GM23338 (cell line): ENCODE data around the gene EPO. TPM values are rescaled to one million over a fixed set of nuclear protein-coding genes. Genes with fewer than 3 reads are reported as not detected.

Experiments used
- ATAC-seq: fragments of 200-7000 bp; cut with Tn5 transposase; 3 replicates; pipeline ENCODE4 v1.9.1; 2020
- DNase-seq: peaks from one replicate; pipeline ENCODE4 v3.0.0-alpha.2; 2015; ENCODE audit warnings: low spot score
- H2AFZ ChIP-seq: fragments of 200-600 bp; sonication (generic); 2 replicates; pipeline ENCODE4 v1.8.0; 2016; ENCODE audit warnings: antibody characterized with exemption, mild to moderate bottlenecking, moderate library complexity
- H3F3A ChIP-seq: fragments of 200-600 bp; sonication (generic); replicated peaks from 2 replicates; pipeline ENCODE4 v1.8.0; 2017; ENCODE audit warnings: antibody characterized with exemption, mixed run types, low read depth
- H3K27ac ChIP-seq: fragments of 200-600 bp; sonication (generic); 2 replicates; pipeline ENCODE4 v1.6.1; 2016; ENCODE audit warnings: low read depth
- H3K27me3 ChIP-seq: fragments of 200-600 bp; sonication (generic); 2 replicates; pipeline ENCODE4 v1.8.0; 2016; ENCODE audit warnings: mild to moderate bottlenecking, mixed run types, moderate library complexity; ENCODE audit not compliant: insufficient read depth
- H3K36me3 ChIP-seq: fragments of 200-600 bp; sonication (generic); 2 replicates; pipeline ENCODE4 v1.8.0; 2016; ENCODE audit warnings: mild to moderate bottlenecking; ENCODE audit not compliant: insufficient read depth
- H3K4me1 ChIP-seq: fragments of 200-600 bp; sonication (generic); 2 replicates; pipeline ENCODE4 v1.8.0; 2016; ENCODE audit warnings: mild to moderate bottlenecking, moderate library complexity; ENCODE audit not compliant: insufficient read depth
- H3K4me2 ChIP-seq: fragments of 200-600 bp; sonication (generic); 2 replicates; pipeline ENCODE4 v1.7.1; 2017; ENCODE audit warnings: mixed run types
- H3K4me3 ChIP-seq: fragments of 200-600 bp; sonication (generic); 2 replicates; pipeline ENCODE4 v1.6.1; 2016; ENCODE audit warnings: mixed run types
- H3K79me2 ChIP-seq: fragments of 200-600 bp; sonication (generic); replicated peaks from 2 replicates; pipeline ENCODE4 v1.8.0; 2017; ENCODE audit warnings: mild to moderate bottlenecking; ENCODE audit not compliant: insufficient read depth
- H3K9me2 ChIP-seq: fragments of 200-600 bp; sonication (generic); 2 replicates; pipeline ENCODE4 v1.8.0; 2017; ENCODE audit not compliant: insufficient read depth
- H4K20me1 ChIP-seq: fragments of 200-600 bp; sonication (generic); replicated peaks from 2 replicates; pipeline ENCODE4 v1.8.0; 2017; ENCODE audit warnings: mild to moderate bottlenecking; ENCODE audit not compliant: insufficient read depth
- H3K27ac Mint-ChIP-seq: 2 replicates; pipeline ENCODE4 v1.8.0; 2020; ENCODE audit warnings: inconsistent platforms, mild to moderate bottlenecking, moderate library complexity, mixed read lengths
- H3K27me3 Mint-ChIP-seq: 3 replicates; pipeline ENCODE4 v1.8.0; 2022; ENCODE audit warnings: low read depth, mild to moderate bottlenecking, moderate library complexity, mixed read lengths, inconsistent platforms; ENCODE audit not compliant: insufficient read depth, poor library complexity
- H3K36me3 Mint-ChIP-seq: 3 replicates; pipeline ENCODE4 v1.8.0; 2021; ENCODE audit warnings: low read depth, mild to moderate bottlenecking, inconsistent platforms, moderate library complexity, mixed read lengths
- H3K4me1 Mint-ChIP-seq: 3 replicates; pipeline ENCODE4 v1.8.0; 2020; ENCODE audit warnings: mild to moderate bottlenecking, inconsistent platforms, mixed read lengths
- H3K4me3 Mint-ChIP-seq: 3 replicates; pipeline ENCODE4 v1.8.0; 2021; ENCODE audit warnings: moderate library complexity, mild to moderate bottlenecking, inconsistent platforms, mixed read lengths
- H3K9me3 Mint-ChIP-seq: 3 replicates; pipeline ENCODE4 v1.8.0; 2020; ENCODE audit warnings: moderate library complexity, mild to moderate bottlenecking, inconsistent platforms, mixed read lengths
- CREB1 ChIP-seq: fragments of 250-450 bp; sonication (Bioruptor Pico); IDR thresholded peaks from 2 replicates; pipeline ENCODE4 v1.5.0; 2020; ENCODE audit warnings: low read depth, mild to moderate bottlenecking, moderate library complexity
- CTCF ChIP-seq, 2 experiments: fragments of 200-600 bp in 1 of 2; sonication (generic) in 1 of 2; conservative IDR thresholded peaks; 2 replicates each; pipeline versions ENCODE4 v1.5.1 to v1.6.1; 2016 to 2017; ENCODE audit warnings: antibody characterized with exemption in 2 of 2, low read depth in 2 of 2, mild to moderate bottlenecking in 2 of 2, moderate library complexity in 1 of 2
- EZH2 ChIP-seq: fragments of 200-600 bp; sonication (generic); IDR thresholded peaks from one replicate; pipeline ENCODE4 v1.8.0; 2017; ENCODE audit warnings: antibody characterized with exemption, mild to moderate bottlenecking, low read depth; ENCODE audit not compliant: unreplicated experiment
- EZH2phosphoT487 ChIP-seq: fragments of 200-600 bp; sonication (generic); IDR thresholded peaks from one replicate; pipeline ENCODE4 v1.8.1; 2018; ENCODE audit warnings: antibody characterized with exemption; ENCODE audit not compliant: unreplicated experiment
- NANOG ChIP-seq: IDR thresholded peaks from 2 replicates; pipeline ENCODE4 v1.6.1; 2016; ENCODE audit warnings: antibody characterized with exemption, borderline replicate concordance
- POLR2AphosphoS5 ChIP-seq: IDR thresholded peaks from 2 replicates; pipeline ENCODE4 v1.6.1; 2016; ENCODE audit warnings: antibody characterized with exemption, low read depth
- STAT1 ChIP-seq: IDR thresholded peaks from one replicate; pipeline ENCODE4 v1.6.1; 2016; ENCODE audit warnings: antibody characterized with exemption; ENCODE audit not compliant: unreplicated experiment
- ZNF114 ChIP-seq: fragments of 250-450 bp; sonication (Bioruptor Pico); IDR thresholded peaks from 2 replicates; pipeline ENCODE4 v1.5.0; 2020; ENCODE audit warnings: mild to moderate bottlenecking, moderate library complexity
- ZNF331 ChIP-seq: fragments of 250-450 bp; sonication (Bioruptor Pico); IDR thresholded peaks from 2 replicates; pipeline ENCODE4 v1.5.0; 2020; ENCODE audit warnings: low read depth, mild to moderate bottlenecking, moderate library complexity
- polyA plus RNA-seq: library from polyadenylated mRNA; unstranded; fragments of >200 nt; fragmentation: Nextera tagmentation; extraction: Ambion mirVana; gene quantifications from 2 replicates; pipeline ENCODE4 v1.2.1, GENCODE V29; 2016
- total RNA-seq: library from RNA; depleted of rRNA; stranded (reverse); fragments of >200 nt; shearing (Covaris generic); gene quantifications from 2 replicates; pipeline ENCODE4 v1.2.3, GENCODE V29; 2014
- TF ChIP-seq, protein P1 (sequence below): fragments of 250-450 bp; sonication (Bioruptor Pico); IDR thresholded peaks from 2 replicates; pipeline ENCODE4 v1.5.0; 2020; ENCODE audit warnings: mild to moderate bottlenecking, moderate library complexity

EPO gene
- total and polyA plus RNA-seq, 2 experiments from 2014 or later: 1.0 TPM; not detected in 1

DNA sequence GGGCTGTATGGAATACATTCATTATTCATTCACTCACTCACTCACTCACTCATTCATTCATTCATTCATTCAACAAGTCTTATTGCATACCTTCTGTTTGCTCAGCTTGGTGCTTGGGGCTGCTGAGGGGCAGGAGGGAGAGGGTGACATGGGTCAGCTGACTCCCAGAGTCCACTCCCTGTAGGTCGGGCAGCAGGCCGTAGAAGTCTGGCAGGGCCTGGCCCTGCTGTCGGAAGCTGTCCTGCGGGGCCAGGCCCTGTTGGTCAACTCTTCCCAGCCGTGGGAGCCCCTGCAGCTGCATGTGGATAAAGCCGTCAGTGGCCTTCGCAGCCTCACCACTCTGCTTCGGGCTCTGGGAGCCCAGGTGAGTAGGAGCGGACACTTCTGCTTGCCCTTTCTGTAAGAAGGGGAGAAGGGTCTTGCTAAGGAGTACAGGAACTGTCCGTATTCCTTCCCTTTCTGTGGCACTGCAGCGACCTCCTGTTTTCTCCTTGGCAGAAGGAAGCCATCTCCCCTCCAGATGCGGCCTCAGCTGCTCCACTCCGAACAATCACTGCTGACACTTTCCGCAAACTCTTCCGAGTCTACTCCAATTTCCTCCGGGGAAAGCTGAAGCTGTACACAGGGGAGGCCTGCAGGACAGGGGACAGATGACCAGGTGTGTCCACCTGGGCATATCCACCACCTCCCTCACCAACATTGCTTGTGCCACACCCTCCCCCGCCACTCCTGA is 2.4 kb downstream of the EPO start (continued):
- TF ChIP-seq CTCF (conservative IDR thresholded peaks at IDR 0.05; ENCODE audit: low read depth in 2 of 2) (no peak), CREB1 (CRISPR knock-in tag) (no peak), NANOG (no peak), ZNF331 (CRISPR knock-in tag) (no peak), STAT1 (no peak), EZH2 (no peak)

- ATAC-seq (no peak), DNase-seq (no peak)
- Histone ChIP-seq H3K79me2 (no peaks in the 10 kb centered on the region), H3K27ac (no peak overlapping the region), H3K4me3 (no peak overlapping the region), H3K27me3 (peaks cover 38% of the 10 kb centered on the region), H3K9me2 (no peaks in the 10 kb centered on the region), H2AFZ (no peak overlapping the region), H3K4me1 (peaks cover 9% of the 10 kb centered on the region; the same call in 1 of the 2 replicates), H3K4me2 (no peak overlapping the region), H3K36me3 (no peaks in the 10 kb centered on the region), H3F3A (peaks cover 6% of the 10 kb centered on the region; the same call in 1 of the 2 replicates), H4K20me1 (no peaks in the 10 kb centered on the region)
- Mint-ChIP-seq H3K27me3 (peaks cover 39% of the 10 kb centered on the region), H3K4me3 (no peak overlapping the region), H3K27ac (no peak overlapping the region), H3K36me3 (no peaks in the 10 kb centered on the region), H3K9me3 (no peaks in the 10 kb centered on the region; the same call in 2 of the 3 replicates), H3K4me1 (peaks cover 7% of the 10 kb centered on the region)
- TF ChIP-seq EZH2: no peak
- no peak for TF ChIP-seq NANOG
- no peak for TF ChIP-seq EZH2phosphoT487
- TF ChIP-seq STAT1: no peak
- TF ChIP-seq, protein P1, sequence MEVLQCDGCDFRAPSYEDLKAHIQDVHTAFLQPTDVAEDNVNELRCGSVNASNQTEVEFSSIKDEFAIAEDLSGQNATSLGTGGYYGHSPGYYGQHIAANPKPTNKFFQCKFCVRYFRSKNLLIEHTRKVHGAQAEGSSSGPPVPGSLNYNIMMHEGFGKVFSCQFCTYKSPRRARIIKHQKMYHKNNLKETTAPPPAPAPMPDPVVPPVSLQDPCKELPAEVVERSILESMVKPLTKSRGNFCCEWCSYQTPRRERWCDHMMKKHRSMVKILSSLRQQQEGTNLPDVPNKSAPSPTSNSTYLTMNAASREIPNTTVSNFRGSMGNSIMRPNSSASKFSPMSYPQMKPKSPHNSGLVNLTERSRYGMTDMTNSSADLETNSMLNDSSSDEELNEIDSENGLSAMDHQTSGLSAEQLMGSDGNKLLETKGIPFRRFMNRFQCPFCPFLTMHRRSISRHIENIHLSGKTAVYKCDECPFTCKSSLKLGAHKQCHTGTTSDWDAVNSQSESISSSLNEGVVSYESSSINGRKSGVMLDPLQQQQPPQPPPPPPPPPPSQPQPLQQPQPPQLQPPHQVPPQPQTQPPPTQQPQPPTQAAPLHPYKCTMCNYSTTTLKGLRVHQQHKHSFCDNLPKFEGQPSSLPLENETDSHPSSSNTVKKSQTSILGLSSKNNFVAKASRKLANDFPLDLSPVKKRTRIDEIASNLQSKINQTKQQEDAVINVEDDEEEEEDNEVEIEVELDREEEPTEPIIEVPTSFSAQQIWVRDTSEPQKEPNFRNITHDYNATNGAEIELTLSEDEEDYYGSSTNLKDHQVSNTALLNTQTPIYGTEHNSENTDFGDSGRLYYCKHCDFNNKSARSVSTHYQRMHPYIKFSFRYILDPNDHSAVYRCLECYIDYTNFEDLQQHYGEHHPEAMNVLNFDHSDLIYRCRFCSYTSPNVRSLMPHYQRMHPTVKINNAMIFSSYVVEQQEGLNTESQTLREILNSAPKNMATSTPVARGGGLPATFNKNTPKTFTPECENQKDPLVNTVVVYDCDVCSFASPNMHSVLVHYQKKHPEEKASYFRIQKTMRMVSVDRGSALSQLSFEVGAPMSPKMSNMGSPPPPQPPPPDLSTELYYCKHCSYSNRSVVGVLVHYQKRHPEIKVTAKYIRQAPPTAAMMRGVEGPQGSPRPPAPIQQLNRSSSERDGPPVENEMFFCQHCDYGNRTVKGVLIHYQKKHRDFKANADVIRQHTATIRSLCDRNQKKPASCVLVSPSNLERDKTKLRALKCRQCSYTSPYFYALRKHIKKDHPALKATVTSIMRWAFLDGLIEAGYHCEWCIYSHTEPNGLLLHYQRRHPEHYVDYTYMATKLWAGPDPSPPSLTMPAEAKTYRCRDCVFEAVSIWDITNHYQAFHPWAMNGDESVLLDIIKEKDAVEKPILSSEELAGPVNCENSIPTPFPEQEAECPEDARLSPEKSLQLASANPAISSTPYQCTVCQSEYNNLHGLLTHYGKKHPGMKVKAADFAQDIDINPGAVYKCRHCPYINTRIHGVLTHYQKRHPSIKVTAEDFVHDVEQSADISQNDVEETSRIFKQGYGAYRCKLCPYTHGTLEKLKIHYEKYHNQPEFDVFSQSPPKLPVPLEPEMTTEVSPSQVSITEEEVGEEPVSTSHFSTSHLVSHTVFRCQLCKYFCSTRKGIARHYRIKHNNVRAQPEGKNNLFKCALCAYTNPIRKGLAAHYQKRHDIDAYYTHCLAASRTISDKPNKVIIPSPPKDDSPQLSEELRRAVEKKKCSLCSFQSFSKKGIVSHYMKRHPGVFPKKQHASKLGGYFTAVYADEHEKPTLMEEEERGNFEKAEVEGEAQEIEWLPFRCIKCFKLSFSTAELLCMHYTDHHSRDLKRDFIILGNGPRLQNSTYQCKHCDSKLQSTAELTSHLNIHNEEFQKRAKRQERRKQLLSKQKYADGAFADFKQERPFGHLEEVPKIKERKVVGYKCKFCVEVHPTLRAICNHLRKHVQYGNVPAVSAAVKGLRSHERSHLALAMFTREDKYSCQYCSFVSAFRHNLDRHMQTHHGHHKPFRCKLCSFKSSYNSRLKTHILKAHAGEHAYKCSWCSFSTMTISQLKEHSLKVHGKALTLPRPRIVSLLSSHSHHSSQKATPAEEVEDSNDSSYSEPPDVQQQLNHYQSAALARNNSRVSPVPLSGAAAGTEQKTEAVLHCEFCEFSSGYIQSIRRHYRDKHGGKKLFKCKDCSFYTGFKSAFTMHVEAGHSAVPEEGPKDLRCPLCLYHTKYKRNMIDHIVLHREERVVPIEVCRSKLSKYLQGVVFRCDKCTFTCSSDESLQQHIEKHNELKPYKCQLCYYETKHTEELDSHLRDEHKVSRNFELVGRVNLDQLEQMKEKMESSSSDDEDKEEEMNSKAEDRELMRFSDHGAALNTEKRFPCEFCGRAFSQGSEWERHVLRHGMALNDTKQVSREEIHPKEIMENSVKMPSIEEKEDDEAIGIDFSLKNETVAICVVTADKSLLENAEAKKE (CRISPR knock-in tag): no peak
- no peak for TF ChIP-seq ZNF331 (CRISPR knock-in tag)
- TF ChIP-seq CTCF (conservative IDR thresholded peaks at IDR 0.05; ENCODE audit: low read depth in 2 of 2): no peak
- TF ChIP-seq CREB1 (CRISPR knock-in tag): no peak
- no peak for TF ChIP-seq POLR2AphosphoS5
- no peak for TF ChIP-seq ZNF114 (CRISPR knock-in tag)
These were observed 3.5 kb downstream of the EPO start for GRCh38 chr7:100723732-100724275.
